Activated T-cell treated with anti-CD3 and anti-CD28 coated beads for 48 hours (primary cell): ENCODE data around the gene TRIO.

Experiments used
- DNase-seq: peaks from one replicate; pipeline ENCODE4 v3.0.0-alpha.2; 2020; ENCODE audit warnings: low read depth

The TRIO gene

DNA sequence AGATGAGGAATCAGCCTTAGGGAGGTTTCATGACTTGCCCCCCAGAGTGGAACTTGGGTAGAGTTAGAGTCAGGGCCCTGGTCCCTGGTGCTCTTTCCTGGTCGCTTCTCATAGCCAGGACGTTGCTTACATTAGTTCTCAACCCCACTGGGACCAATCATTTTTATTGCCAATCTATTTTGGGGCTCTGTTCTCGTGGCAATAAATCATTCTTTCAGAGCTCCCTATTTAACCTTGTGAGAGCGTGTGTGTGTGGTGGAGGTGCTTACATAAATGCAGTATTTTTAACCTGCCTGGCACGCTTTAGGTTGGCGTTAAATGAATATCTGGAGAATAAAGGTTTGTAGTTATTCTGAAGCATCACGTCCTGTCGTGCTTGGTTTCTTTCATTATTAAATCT is 4.1 kb downstream of the TRIO start:
- no peak for DNase-seq

DNA sequence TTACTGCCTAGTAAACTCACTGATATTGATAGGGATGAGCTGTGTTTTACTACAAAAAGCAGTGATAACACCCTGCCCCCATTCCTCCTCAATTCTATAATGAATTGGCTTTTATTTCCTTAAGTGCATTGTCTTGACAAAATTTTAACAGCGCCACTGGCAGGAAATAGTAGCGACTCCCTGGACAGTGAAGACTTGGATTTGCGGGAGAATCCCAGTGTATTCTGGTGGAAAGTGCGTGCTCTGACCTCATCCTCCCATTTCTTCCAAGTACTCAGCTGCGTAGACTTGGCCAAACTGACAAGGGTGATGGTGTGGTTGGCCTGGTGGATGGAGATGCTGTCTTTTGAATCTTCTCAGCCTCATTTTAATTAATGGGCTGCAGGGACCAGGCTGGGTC is 5.3 kb downstream of the TRIO start:
- no peak for DNase-seq

DNA sequence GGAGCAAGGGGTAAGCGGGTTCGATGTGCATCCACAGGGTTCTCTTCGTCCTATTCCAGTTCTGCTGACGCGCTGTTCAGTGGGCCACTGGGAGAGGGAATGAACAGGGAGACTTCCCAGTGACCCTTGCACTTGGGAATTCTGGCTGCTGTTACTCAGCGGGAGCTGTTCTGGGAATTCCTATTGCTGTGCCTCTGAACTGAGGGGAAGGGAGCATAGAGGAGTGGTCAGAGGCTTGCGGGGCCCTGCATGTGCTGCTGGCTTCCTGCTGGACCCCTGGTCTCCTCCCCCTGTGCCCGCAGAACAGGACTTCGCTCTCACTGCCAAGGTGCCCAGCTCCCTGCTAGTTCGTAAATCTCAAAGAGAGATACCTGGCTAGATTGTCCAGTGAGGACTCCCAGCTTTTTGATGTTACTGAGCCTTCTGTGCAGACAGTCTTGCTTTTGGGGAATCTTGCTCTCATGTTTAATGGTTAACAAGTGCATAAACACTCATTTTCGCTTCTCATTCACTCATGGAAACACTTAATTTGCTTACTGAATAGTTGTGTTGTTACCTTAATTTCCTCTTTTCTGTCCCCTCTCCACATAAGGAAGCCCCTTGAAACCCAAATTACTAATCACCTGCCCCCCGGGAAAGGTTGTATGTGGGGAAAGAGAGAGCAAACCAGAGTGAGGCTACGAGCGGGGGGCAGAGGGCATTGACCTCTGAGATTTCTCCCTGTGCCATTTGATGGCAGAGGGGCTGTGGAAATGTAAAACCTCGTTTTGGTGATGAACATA is 5.9 kb downstream of the TRIO start:
- no peak for DNase-seq

DNA sequence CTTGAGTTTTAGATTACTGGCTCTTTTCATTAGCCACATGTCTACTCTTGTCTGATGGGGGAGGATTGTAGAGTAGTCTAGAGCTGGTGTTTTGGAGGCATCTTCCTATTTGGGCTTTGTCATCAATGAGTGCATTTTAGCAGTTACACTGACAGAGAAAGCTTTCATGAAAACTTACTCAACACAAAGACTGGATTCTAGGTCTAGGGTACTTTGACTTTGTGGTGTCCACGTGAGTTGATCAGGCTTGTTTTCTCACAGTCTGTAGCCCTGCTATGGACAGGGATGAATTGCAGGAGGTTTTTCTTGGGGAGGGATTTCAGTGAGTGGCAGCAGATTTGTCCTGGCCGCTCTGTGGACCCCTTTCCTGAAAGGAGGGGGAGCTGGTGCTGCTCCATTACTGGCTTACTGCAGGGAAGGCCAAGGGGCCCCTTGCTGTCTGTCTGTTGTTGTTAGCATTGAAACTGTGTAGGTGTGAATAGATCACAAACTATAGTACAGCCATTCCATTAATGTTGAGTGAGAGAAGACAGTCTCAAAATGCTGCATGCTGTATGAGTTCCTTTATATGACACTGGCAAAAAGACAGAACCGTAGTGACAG is 6.6 kb downstream of the TRIO start:
- DNase-seq = no peak

DNA sequence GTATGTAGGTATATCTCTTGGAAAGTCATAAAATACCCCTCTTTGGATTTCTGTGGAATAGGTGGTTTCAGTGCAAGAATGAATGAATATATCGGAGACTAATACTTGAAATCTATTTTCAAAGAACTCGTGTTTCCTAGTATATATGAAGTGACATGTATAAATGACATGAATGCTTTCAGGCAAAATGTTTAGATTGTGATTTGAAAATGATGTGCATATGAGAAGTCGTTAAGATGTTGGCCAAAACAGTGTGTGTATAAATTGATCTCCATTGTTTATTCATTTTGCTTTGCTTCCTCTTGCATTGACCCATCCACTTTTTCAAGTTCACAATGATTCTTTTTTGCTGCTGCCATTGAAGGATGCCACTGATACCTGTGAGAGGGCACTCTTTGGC is 8.3 kb downstream of the TRIO start:
- DNase-seq = no peak

DNA sequence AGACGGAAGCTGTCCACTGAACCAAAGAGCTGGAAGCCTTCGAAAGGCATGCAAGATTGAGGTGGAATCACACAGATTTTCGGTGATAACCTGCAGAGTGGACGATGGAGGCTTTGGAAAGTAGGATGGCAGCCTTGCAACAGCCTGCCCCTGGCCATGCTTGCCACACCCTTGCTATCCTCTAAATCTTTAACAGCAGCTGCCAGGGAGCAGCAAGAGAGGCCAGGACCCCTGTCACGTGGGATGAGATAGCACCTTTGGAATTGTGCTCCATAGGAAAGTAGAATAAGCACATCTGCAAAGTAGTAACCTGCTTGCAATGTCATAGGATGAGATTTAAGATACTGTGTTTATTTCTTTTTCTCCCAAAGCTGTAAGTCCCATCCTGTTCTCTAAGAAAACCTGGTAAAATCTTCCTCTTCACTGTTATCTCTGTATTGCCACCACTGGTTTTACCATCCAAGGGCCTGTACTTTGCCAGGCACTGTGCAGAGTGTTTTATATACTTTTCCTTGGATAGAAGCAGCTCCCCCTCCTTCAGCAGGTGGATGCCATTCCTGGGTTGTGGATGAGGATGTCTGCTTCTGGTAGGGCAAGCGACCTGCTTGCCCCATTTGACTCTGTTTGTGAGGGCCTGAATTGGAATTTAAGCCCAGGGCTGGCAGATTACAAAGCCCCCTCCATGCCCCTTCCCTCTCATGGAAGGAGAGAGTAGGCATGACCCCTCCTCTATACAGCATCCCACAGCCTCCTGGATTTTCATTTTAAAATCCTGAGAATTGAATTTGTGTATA is 10.1 kb downstream of the TRIO start:
- no peak for DNase-seq

DNA sequence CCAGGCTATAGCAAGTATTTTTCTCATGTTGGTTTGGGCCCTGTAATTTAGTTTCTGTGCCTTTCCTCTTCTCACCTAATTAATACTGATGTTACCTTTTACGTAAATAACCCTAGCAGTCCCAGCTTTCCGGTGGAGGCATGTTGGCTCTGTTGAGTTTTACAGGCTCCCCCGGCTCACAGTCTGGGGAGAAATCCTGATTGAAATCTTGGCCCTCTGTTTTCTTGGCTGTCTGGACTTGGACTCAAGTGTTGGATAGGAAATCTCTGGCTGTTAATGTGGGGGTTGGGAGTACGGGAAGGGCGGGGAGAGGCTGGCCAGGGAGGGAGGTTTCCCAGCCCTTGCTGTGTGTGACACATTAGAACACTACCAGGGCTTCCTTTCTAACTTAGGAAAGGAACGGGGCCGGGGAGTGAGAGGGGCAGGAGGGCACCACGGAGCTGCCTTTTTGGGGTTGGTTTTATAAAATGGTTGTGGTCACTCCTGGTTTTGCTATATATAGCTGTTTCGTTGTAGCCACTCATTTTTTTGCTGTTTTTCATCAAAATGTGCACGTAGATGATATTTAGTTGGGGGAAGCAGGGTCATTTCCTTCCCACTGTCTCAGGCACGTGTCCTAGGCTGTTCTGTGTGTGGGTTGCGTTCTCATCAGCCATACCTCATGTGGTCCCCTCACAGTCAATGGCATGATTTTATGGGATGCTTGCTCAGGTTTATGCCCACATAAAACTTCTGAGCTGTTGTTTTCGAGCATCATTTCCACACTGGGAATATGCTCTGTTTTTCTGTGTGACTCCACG is 11.0 kb downstream of the TRIO start:
- DNase-seq = no peak

DNA sequence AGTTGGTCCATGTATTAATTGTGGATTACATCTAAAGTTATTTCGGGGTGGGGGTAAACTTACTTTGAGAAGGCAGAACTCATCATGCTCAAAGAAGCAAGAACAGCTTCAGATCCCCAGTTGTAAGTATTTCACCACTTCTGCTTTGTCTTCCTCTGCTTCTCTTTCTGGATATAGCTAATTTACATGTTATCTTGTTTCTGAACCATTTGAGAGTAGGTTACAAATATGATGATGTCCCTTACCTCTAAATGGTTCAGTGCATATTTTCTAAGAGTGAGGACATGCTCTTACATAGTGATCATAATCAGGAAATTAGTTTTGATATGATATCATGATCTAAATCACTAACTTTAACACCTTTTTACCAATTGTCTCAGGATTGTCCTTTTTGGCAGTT is 11.9 kb downstream of the TRIO start:
- no peak for DNase-seq

DNA sequence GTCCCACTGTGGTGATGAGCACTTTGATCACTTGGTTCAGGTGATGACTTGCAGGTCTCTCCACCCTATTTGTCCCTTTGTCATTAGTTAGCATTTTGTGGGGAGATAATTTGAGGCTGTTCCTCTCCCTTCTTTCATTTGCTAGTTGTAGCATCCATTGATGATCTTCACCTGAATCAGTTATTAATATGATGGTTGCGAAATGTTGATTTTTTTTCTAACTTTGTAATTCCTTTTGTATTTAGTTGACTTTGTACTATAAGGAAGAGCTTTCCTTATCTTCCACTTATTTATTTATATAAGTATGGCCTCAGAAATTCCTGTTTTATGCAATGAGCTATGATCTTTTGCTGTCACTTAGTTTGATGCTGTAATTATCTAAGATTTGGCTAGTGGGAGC is 12.6 kb downstream of the TRIO start:
- DNase-seq = no peak

DNA sequence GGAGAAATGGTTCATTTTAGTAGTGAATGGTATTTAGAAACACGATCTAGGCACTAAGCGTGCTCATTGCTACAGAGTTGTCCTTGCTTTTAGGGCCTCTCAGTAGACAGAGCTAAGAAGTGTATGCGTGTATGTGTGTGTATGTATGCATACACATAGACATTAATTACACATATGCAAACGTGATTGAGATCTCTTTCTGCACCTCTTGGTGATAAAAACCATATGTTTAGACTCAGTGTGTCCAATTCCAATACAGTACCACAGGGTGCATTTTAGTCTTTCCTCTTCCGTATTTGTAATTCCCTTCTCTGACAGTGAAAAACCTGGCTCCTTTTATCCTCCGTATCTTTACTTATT is 13.1 kb downstream of the TRIO start:
- DNase-seq = no peak

DNA sequence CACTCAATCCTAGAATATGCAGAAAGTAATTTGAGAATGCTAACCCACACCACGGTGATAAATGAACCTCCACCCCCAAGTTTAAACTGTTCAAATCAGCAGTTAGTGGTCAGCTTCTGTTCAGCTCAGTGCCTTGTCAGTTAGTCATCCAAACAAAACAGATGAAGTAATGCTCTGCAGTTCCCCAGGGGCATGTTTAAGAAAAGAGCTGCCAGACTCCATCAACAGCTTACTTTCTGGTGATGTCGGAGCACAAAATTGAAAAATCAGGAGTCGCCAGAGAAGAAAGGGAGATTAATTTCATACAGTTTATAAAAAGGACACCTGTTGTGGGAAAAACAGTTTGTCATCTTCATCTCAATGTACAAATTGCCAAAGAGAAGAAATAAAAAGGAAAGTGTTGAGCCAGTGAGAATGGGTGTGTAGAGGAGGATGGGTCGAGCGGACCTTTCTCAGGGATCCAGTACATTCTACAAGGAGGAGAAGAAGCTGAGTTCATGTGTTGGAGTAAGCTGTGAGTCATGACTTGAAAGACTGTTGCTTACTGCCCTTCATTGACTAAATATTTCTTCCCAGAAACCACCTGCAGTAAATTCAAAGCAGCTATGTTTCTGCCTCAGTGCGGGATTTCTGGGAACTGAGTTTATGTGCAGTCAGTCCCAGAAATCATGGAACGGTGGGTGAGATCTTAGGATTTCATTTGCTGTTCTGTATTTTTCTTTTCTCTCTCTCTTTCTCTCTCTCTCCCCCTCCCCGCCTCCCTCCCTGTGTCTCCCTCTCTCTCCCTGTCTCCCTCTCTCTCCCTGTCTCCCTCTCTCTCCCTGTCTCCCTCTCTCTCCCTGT is 13.7 kb downstream of the TRIO start:
- DNase-seq = no peak

DNA sequence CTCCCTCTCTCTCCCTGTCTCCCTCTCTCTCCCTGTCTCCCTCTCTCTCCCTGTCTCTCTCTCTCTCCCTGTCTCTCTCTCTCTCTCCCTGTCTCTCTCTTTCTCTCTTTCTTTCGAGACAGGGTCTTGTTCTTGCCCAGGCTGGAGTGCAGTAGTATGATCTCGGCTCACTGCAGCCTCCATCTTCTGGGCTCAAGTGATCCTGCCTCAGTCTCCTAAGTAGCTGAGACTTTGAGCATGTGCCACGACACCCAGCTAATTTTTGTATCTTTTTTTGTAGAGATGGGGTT is 14.3 kb downstream of the TRIO start:
- DNase-seq = no peak

DNA sequence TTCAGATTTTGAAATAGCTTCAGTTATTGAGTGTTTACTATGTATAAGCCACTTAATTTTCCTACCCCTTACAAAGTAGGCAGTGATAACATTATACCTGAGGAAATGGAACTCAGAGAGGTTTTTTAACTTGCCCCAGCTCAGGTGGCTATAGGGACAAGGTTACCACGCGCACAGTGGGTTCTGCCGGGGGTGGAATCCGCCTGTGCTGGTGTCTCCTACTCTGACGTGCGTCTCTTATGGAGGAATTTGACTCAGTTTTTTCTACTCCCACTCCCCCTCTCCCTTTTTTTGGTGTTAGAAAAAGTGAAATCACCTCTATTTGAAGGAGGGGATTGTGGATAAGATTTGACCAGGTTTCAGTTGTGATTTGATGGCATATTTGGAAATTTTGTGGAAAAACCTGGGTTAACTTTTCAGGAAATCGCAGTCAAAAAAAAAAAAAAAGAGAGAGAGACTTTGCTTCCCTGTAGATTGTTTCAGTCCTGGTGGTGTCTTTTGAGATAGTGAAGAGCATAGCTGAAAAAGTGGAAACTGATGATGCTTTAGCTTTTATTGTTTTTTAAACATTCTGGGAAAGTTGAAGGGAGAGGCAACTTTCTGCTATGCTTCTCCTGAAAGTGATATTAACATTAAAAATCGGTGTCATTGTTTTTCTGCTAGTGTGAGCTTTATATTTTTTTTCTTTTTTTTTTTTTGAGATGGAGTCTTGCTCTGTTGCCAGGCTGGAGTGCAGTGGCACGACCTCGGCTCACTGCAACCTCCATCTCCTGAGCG is 15.9 kb downstream of the TRIO start:
- DNase-seq = no peak

DNA sequence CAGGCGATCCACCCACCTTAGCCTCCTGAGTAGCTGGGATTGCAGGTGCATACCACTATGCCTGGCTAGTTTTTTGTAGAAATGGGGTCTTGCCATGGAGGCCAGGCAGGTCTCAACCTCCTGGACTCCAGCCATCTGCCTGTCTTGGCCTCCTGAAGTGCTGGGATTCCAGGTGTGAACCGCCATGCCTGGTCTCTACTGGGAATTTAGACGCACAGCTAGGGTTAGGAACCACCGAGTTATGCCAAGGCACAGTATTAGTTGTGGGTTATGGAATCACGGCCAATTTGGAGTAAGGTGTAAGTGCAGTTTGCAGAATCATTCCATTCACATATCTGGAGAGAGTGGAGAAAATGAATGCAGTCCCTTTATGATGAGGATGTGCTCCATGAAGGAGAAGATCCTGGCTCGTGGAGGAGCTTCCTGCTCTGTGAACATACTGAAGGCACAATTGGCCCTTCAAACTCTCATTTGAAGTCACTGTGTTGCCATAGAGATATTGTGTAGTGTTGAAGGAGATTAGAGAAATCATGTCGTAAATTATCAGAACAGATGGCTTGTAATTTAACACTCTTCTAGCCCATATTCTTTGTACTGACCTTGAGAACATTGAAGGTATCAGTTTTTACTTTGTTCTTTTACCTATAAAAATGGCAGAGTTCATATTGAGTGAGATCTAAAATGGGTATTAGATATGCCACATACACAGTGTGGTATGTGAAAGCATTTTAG is 18.8 kb downstream of the TRIO start:
- DNase-seq = no peak

DNA sequence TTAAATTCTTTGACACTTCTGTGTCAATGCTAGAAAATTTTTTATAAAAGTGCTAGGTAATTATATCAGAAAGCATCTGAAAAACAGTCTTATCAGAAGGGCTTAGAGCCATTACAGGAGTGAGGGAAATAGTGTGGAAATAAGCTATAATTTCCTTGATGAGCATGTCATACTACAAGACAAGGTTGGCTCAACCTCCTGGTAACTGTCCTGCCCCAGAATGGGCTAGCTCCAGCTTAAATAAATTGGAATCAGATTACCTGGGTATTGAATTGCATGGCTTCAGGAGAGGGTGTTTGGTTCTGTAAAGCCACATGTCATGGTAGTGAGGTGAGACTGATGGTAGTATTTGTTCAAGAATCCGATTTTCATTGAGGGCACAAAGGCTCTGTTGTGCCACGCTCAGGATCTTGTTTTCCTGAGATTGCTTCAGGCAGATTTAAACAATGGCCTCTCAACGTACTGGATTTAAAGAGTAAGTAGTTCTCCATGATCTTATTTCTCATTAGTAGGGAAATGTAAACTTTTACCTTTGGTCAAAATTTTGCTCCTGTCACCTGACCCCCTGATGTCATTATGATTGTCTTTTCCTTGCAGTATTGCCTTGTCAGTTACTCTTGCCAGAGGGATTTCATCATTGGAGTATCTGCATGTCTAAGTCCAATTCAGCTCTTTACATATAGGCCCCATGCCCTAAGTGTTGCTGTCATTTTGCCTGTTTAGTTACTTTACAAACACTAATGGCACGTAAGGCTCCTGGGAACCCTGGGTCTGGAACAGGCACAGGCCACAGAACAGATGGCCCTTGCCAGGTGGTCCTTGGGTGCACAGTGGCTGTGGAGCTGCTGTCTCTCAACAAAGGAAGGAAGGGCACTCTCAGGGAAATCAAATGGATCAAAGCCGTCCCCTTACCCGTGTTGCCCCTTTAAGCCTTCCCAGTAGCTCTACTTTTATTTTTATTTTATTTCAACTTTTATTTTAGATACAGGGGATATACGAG is 21.3 kb downstream of the TRIO start:
- no peak for DNase-seq

DNA sequence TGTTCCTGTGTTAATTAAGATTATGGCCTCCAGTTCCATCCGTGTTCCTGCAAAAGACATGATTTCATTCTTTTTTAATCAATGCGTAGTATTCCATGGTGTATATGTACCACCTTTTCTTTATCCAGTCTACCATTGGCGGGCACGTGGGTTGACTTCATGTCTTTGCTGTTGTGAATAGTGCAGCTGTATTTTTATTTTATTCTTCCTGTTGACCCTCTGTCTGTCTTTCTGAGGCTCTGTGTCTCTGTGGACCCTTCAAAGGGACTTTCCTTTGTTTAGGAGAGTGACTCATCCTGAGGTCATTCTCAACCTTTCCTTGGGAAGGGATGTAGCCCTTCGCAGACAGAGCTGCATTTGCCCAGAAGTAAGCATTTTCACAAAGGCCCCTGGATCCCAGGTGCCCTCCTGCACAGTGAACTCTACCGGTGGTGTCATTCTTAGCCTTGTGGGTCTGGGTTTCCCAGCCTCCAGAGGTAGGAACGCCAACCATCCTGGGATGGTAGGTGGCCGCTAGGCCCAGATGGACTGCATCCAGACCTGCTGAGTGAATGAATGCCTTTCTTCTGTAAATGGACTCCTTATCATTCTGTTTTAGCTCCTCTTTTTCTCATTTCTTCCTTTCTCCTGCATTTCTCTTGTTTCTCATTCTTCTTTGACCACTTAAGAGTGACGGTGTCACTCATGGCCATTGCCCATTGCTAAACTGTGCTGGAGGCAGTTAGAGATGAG is 22.4 kb downstream of the TRIO start:
- no peak for DNase-seq

DNA sequence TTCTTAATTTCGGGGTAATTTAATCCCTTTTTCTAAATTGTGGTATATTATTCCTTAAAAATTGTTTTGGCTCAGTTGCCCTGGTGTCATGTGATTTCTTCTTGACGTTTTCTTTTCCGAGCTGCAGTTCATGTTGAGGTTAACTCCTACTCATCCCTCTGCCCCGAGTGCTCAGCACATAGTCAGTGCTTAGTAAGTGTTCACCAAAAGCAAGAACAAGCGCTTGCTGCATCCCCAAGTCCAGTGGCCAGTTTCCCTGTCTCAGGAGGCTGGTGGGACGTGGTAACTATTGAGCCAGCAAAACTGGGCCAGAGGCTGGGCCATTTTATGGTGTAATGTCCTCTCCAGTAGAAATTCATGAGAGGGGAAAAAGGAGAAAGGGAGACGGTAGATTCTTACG is 23.3 kb downstream of the TRIO start:
- no peak for DNase-seq

DNA sequence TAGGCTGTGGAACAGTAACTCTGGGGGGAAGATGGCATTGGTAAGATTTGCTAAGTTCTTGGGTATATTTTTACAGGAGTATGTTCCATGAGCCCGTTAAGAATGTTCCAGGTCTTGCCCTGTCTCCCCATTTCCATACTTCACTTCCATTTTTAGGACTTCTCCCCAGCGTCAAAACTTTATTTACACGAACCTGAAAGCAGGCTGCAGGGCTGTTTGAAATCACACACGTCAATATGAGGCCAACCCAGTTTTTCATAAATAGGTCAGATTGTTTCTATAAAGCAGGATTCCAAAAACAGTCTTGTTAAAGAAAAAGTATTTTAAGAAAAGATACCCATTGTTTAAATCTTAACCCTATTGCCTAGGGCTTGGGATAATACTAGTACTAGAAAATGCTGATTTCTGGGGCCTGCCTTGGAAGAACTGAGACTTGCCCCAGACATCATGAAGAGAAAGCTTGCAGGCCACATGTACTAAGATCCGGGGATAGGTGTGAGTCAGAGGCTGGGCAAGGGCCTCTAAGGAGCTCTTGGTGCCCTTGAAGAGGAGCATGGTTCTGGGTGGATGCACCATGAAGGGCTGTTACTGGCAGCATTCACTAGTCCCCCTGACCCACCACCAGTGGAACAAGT is 24.2 kb downstream of the TRIO start:
- DNase-seq = no peak
